HEK293 (cell line): ENCODE measurements around the gene HES2.

ENCODE experiments used
- CTCF ChIP-seq: fragments of 450-650 bp; formaldehyde crosslinking; IDR thresholded peaks from 2 replicates; pipeline ENCODE4 v1.5.1; 2016; ENCODE audit warnings: missing biosample characterization, missing genetic modification characterization
- FEZF1 ChIP-seq: fragments of 450-650 bp; formaldehyde crosslinking; IDR thresholded peaks from 2 replicates; pipeline ENCODE4 v1.5.1; 2016; ENCODE audit warnings: missing biosample characterization, missing genetic modification characterization
- MYNN ChIP-seq: fragments of 450-650 bp; formaldehyde crosslinking; IDR thresholded peaks from 2 replicates; pipeline ENCODE4 v1.5.1; 2016; ENCODE audit warnings: missing biosample characterization, missing genetic modification characterization, borderline replicate concordance
- PRDM6 ChIP-seq: fragments of 450-650 bp; formaldehyde crosslinking; IDR thresholded peaks from 2 replicates; pipeline ENCODE4 v1.5.1; 2017; ENCODE audit warnings: missing biosample characterization, missing genetic modification characterization
- REST ChIP-seq: fragments of 450-650 bp; formaldehyde crosslinking; IDR thresholded peaks from 2 replicates; pipeline ENCODE4 v1.5.1; 2016; ENCODE audit warnings: missing biosample characterization, missing genetic modification characterization
- SETDB1 ChIP-seq: IDR thresholded peaks from one replicate; pipeline ENCODE4 v1.6.1; 2017; ENCODE audit warnings: mild to moderate bottlenecking, low read length, moderate library complexity, mixed read lengths; ENCODE audit not compliant: insufficient read length
- TCF7L2 ChIP-seq: IDR thresholded peaks from 2 replicates; pipeline ENCODE4 v1.6.1; 2011; ENCODE audit warnings: low read depth, mild to moderate bottlenecking, inconsistent platforms, low read length, moderate library complexity, borderline replicate concordance
- TRIM28 ChIP-seq: IDR thresholded peaks from 2 replicates; pipeline ENCODE4 v1.6.1; 2011; ENCODE audit warnings: low read length, control low read depth, borderline replicate concordance
- ZNF16 ChIP-seq: fragments of 450-650 bp; formaldehyde crosslinking; IDR thresholded peaks from 2 replicates; pipeline ENCODE4 v1.5.1; 2016; ENCODE audit warnings: low read depth, missing biosample characterization, missing genetic modification characterization
- ZNF335 ChIP-seq: fragments of 450-650 bp; formaldehyde crosslinking; conservative IDR thresholded peaks from 2 replicates; pipeline ENCODE4 v1.5.1; 2016; ENCODE audit warnings: missing biosample characterization, missing genetic modification characterization
- ZNF350 ChIP-seq: fragments of 450-650 bp; formaldehyde crosslinking; IDR thresholded peaks from 2 replicates; pipeline ENCODE4 v1.5.0; 2017; ENCODE audit warnings: missing biosample characterization, mild to moderate bottlenecking, missing genetic modification characterization
- ZNF530 ChIP-seq: fragments of 450-650 bp; formaldehyde crosslinking; IDR thresholded peaks from 2 replicates; pipeline ENCODE4 v1.5.1; 2016; ENCODE audit warnings: low read depth, missing biosample characterization, missing genetic modification characterization
- ZNF624 ChIP-seq: fragments of 450-650 bp; formaldehyde crosslinking; IDR thresholded peaks from 2 replicates; pipeline ENCODE4 v1.5.1; 2017; ENCODE audit warnings: missing biosample characterization, missing genetic modification characterization
- ZNF76 ChIP-seq: fragments of 450-650 bp; formaldehyde crosslinking; IDR thresholded peaks from 2 replicates; pipeline ENCODE4; 2016; ENCODE audit warnings: low read depth, missing biosample characterization, missing genetic modification characterization, borderline replicate concordance

GRCh38 chr1:6466023-6466422, 46.3 kb upstream of the HES2 start, which contains the start of gene TNFRSF25:
- TF ChIP-seq CTCF = no peak
- TF ChIP-seq ZNF76 (tag by site-specific recombination) = no peak
- no peak for TF ChIP-seq ZNF16 (tag by site-specific recombination)
- no peak for TF ChIP-seq TRIM28
- no peak for TF ChIP-seq ZNF530 (tag by site-specific recombination)
- no peak for TF ChIP-seq REST
- TF ChIP-seq FEZF1 (tag by site-specific recombination) = no peak
- no peak for TF ChIP-seq ZNF350
- no peak for TF ChIP-seq SETDB1
- TF ChIP-seq ZNF624 = no peak
- TF ChIP-seq ZNF335 (tag by site-specific recombination) = no peak
- no peak for TF ChIP-seq TCF7L2
- TF ChIP-seq PRDM6 (tag by site-specific recombination) = no peak
- no peak for TF ChIP-seq MYNN
